HCT116 (cell line): ENCODE data around the gene ZCCHC2. TPM values are rescaled to one million over a fixed set of nuclear protein-coding genes. Genes with fewer than 3 reads are reported as not detected.

Source experiments
- ATAC-seq: fragments of 200-7000 bp; cut with Tn5 transposase; 2 replicates; pipeline ENCODE4 v1.9.1; 2020; ENCODE audit warnings: mild to moderate bottlenecking, moderate library complexity
- BruUV-seq: library from RNA; stranded (reverse); fragments of 400-500 nt; replicated peaks from 2 replicates; lab custom pipeline; 2021; lab: Mats Ljungman, UMichigan
- CTCF ChIA-PET: fragments of 300-600 bp; sonication (Branson Sonifier 250); formaldehyde crosslinking; loops from one replicate; lab custom pipeline; 2021; ENCODE audit warnings: antibody characterized with exemption; lab: Charles Lee
- POLR2A ChIA-PET: fragments of 300-600, 350-600 bp; sonication (Branson Sonifier 250); formaldehyde crosslinking; loops from one replicate; lab custom pipeline; 2021; ENCODE audit warnings: antibody characterized with exemption; lab: Charles Lee
- RAD21 ChIA-PET, 2 experiments: fragments of 300-600 bp; sonication (Branson Sonifier 250); formaldehyde crosslinking; loops; one replicate each; lab custom pipeline; 2023; ENCODE audit warnings: low total read pairs in 2 of 2; ENCODE audit not compliant: uncharacterized antibody in 2 of 2, unreplicated experiment in 2 of 2, low non-redundant PET in 1 of 2; lab: Charles Lee
- DNase-seq: peaks from one replicate; pipeline ENCODE4 v3.0.0-alpha.2; 2010; ENCODE audit warnings: low read depth, low spot score
- H2AFZ ChIP-seq: fragments of 200-600 bp; shearing (Covaris generic), sonication (generic); 2 replicates; pipeline ENCODE4 v1.6.1; 2017; ENCODE audit warnings: low read depth, mixed run types, mixed read lengths, antibody characterized with exemption, low read length; ENCODE audit not compliant: poor library complexity, severe bottlenecking
- H3K27ac ChIP-seq: 2 replicates; pipeline ENCODE4 v1.5.1; 2012; ENCODE audit warnings: low read depth, low read length
- H3K27me3 ChIP-seq: fragments of 200-600 bp; sonication (generic); 2 replicates; pipeline ENCODE4 v1.6.1; 2016; ENCODE audit warnings: mixed run types, low read length, mixed read lengths; ENCODE audit not compliant: insufficient read depth
- H3K36me3 ChIP-seq, 2 experiments: fragments of 200-500 bp in 1 of 2; fragments of 200-600 bp in 1 of 2; sonication (Bioruptor generic) in 1 of 2; sonication (generic) in 1 of 2; 2 replicates each; pipeline versions ENCODE4 v1.5.1 to v1.6.1; 2014 to 2016; ENCODE audit warnings: low read length in 2 of 2, inconsistent platforms in 1 of 2, mixed read lengths in 1 of 2, mixed run types in 1 of 2; ENCODE audit not compliant: insufficient read depth in 2 of 2, control insufficient read depth in 1 of 2
- H3K4me1 ChIP-seq, 2 experiments: fragments of 200-600 bp in 1 of 2; sonication (generic) in 1 of 2; 2 replicates each; pipeline versions ENCODE4 v1.5.1 to v1.6.1; 2012 to 2017; ENCODE audit warnings: low read length in 2 of 2, inconsistent platforms in 1 of 2, mild to moderate bottlenecking in 1 of 2, mixed read lengths in 1 of 2, mixed run types in 1 of 2, moderate library complexity in 1 of 2; ENCODE audit not compliant: insufficient read depth in 2 of 2, control insufficient read depth in 1 of 2
- H3K4me2 ChIP-seq: fragments of 200-600 bp; sonication (generic); 2 replicates; pipeline ENCODE4 v1.6.1; 2017; ENCODE audit warnings: mixed run types, low read length, mixed read lengths
- H3K4me3 ChIP-seq, 2 experiments: fragments of 200-600 bp in 1 of 2; sonication (generic) in 1 of 2; replicated peaks in 1 of 2; 2 replicates each; pipeline ENCODE4 v1.5.1; 2011 to 2016; ENCODE audit warnings: low read length in 2 of 2, control low read depth in 1 of 2, low read depth in 1 of 2, mild to moderate bottlenecking in 1 of 2, mixed read lengths in 1 of 2, mixed run types in 1 of 2
- H3K79me2 ChIP-seq: fragments of 200-600 bp; sonication (generic); 2 replicates; pipeline ENCODE4 v1.6.1; 2017; ENCODE audit warnings: mild to moderate bottlenecking, mixed run types, low read length, moderate library complexity, mixed read lengths; ENCODE audit not compliant: insufficient read depth
- H3K9ac ChIP-seq: fragments of 200-600 bp; sonication (generic); 2 replicates; pipeline ENCODE4 v1.6.1; 2016; ENCODE audit warnings: low read length, mixed read lengths
- H3K9me2 ChIP-seq: fragments of 200-600 bp; sonication (generic), shearing (Covaris generic); 2 replicates; pipeline ENCODE4 v1.6.1; 2017; ENCODE audit warnings: mixed run types, mild to moderate bottlenecking, moderate library complexity; ENCODE audit not compliant: insufficient read depth
- H3K9me3 ChIP-seq, 2 experiments: fragments of 200-500 bp in 1 of 2; fragments of 200-600 bp in 1 of 2; sonication (Bioruptor generic) in 1 of 2; sonication (generic) in 1 of 2; 2 replicates each; pipeline ENCODE4 v1.6.1; 2014 to 2017; ENCODE audit warnings: low read length in 2 of 2, mixed read lengths in 2 of 2, inconsistent platforms in 1 of 2, low read depth in 1 of 2, mild to moderate bottlenecking in 1 of 2, mixed run types in 1 of 2, moderate library complexity in 1 of 2; ENCODE audit not compliant: control insufficient read depth in 1 of 2, insufficient read depth in 1 of 2
- H4K20me1 ChIP-seq: fragments of 200-600 bp; sonication (generic), shearing (Covaris generic); 2 replicates; pipeline ENCODE4 v1.6.1; 2017; ENCODE audit warnings: mixed run types, mild to moderate bottlenecking, moderate library complexity; ENCODE audit not compliant: insufficient read depth
- EZH2 ChIP-seq: fragments of 200-600 bp; sonication (generic); IDR thresholded peaks from 2 replicates; pipeline ENCODE4 v1.6.1; 2017; ENCODE audit warnings: antibody characterized with exemption, mixed run types
- FOSL1 ChIP-seq: IDR thresholded peaks from 2 replicates; pipeline ENCODE4 v1.6.1; 2012; ENCODE audit warnings: low read depth
- SP1 ChIP-seq: IDR thresholded peaks from 2 replicates; pipeline ENCODE4 v1.6.1; 2012; ENCODE audit warnings: low read depth
- SRF ChIP-seq: IDR thresholded peaks from 2 replicates; pipeline ENCODE4 v1.6.1; 2012; ENCODE audit warnings: low read depth
- ZBTB33 ChIP-seq: IDR thresholded peaks from 2 replicates; pipeline ENCODE4 v1.6.1; 2011; ENCODE audit warnings: mild to moderate bottlenecking, low read length, moderate library complexity; ENCODE audit not compliant: insufficient replicate concordance; ENCODE audit errors: extremely low read depth
- intact Hi-C: fragments of 100-400 bp; cut with micrococcal nuclease; formaldehyde crosslinking; loops from 2 replicates; pipeline ENCODE4 v1.10.0; 2022
- total RNA-seq: library from RNA; stranded (reverse); gene quantifications from one replicate; pipeline ENCODE4 v1.2.1, GENCODE V29; 2021; ENCODE audit not compliant: unreplicated experiment

The ZCCHC2 gene
- total RNA-seq, 1 experiment from 2014 or later, result 17.7 TPM

- TF ChIP-seq SP1, result no peak
- TF ChIP-seq ZBTB33, result no peak
- no peak for TF ChIP-seq SRF
- no peak for TF ChIP-seq FOSL1
These were observed 31.4 kb downstream of the ZCCHC2 start (continued) for GRCh38 chr18:62554061-62554815.

GRCh38 chr18:62555135-62555534, 32.3 kb downstream of the ZCCHC2 start:
- ATAC-seq, result peak; percentile 47; the same call in 1 of the 2 replicates

More at GRCh38 chr18:62555135-62555534, 32.3 kb downstream of the ZCCHC2 start:
- intact Hi-C loops, result no loop called here
- H3K9ac ChIP-seq, result no peak overlapping the region
- no peaks in the 10 kb centered on the region for H3K79me2 ChIP-seq
- H2AFZ ChIP-seq, result no peak overlapping the region
- TF ChIP-seq EZH2 (no peak), FOSL1 (peak; percentile 49; the same call in 1 of the 2 replicates)
- ChIA-PET RAD21 (no interaction called here), POLR2A (no interaction called here), CTCF (no interaction called here)
- peaks cover 9 to 26% of the 10 kb centered on the region in 2 experiments for H3K36me3 ChIP-seq
- H3K27me3 ChIP-seq, result no peaks in the 10 kb centered on the region
- no peaks in the 10 kb centered on the region for H4K20me1 ChIP-seq
- DNase-seq, result no peak
- H3K4me2 ChIP-seq, result peak overlapping the region; percentile 39; the same call in 1 of the 2 replicates
- no peaks in the 10 kb centered on the region for H3K9me3 ChIP-seq
- no TSS peak for BruUV-seq
- no peak overlapping the region for H3K27ac ChIP-seq
- H3K4me3 ChIP-seq, result no peak overlapping the region
- no peaks in the 10 kb centered on the region for H3K9me2 ChIP-seq
- H3K4me1 ChIP-seq, result peaks cover 5 to 16% of the 10 kb centered on the region in 2 experiments; a peak in 3 of 4 replicates
